IPS-NIHi11 (cell line): ENCODE results near the gene IL20RA.
"Not testable (repeated sequence)": the region's sequence is repeated elsewhere in the genome, so short reads cannot be mapped to it uniquely, and the experiment has no call there.

Experiments
- DNase-seq: peaks from one replicate; pipeline ENCODE4 v3.0.0; 2012; ENCODE audit warnings: mixed read lengths, low spot score

IL20RA gene

DNA sequence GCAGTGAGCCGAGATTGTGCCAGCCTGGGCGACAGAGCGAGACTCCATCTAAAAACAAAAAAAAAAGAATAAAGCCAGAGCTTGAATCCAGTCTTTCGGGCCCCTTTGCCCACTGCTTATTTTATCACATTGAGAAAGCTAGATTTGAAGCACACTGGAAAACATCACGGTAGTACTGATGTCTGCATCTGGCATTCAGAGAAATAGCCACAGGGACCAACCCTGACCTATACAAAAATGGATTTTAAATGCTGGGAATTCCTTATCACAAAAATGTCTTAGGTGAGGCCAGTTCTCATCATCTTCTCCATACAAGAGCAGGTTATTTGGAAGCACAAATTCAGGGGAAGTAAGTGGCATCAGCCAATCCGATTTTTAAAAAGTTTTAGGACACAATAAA is 73.2 kb downstream of the IL20RA start:
- DNase-seq, result no peak

DNA sequence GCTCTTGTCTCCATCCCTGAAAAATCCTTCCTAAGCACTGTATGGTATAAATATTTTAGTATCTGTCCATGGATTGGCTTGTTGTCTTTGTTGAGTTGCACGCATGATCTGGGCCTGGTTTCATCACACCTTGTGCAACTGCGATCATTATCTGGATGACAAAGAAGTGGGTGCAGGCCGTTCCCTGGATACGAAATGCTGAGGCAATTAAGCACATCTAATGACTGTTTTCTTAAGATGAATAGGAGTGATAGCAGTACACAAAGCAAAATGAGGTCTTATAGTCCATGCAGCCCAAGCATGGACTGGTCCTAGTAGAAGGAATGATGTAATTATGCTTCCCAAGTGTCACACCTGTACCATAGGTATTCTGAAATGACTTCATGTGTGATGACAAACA is 74.8 kb downstream of the IL20RA start:
- DNase-seq, result no peak

DNA sequence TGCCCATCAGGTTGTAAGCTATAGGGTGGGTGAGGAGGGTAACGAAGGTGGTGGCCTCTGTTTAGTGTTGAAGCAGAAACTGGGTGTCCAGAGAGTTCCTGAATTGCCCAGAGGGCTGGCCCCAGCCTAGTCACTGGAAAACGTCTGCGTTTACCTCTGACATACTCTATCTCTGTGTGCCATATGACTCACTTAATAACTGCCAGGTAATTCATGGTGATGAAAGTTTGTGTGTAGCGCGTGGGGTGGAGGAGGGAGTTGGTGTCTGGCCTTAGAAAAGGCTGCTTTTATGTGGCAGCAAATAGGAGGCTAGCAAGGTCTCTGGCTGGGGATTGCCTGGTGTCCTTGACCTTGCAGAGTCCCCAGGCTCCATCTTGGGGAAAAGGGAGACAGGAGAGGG is 75.3 kb downstream of the IL20RA start:
- no peak for DNase-seq

DNA sequence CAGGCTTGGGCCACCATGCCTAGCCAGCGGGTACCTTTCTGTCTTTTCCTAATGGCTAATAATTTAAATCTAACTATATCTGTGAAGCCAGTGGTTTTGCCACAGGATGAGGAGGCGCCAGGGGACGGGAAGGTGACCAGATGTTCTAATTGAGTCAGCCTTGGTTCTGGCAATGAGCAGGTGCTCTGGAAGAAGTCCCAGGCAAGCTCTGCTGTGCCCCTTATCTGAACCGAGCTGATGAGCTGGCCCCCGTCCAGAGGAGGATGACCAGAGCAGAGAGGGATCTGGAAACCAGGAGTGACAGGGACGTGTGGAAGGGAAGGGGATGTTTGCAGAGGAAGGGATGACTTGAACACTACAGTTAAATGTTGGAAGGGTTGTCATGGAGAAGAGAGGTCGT is 75.9 kb downstream of the IL20RA start:
- no peak for DNase-seq

DNA sequence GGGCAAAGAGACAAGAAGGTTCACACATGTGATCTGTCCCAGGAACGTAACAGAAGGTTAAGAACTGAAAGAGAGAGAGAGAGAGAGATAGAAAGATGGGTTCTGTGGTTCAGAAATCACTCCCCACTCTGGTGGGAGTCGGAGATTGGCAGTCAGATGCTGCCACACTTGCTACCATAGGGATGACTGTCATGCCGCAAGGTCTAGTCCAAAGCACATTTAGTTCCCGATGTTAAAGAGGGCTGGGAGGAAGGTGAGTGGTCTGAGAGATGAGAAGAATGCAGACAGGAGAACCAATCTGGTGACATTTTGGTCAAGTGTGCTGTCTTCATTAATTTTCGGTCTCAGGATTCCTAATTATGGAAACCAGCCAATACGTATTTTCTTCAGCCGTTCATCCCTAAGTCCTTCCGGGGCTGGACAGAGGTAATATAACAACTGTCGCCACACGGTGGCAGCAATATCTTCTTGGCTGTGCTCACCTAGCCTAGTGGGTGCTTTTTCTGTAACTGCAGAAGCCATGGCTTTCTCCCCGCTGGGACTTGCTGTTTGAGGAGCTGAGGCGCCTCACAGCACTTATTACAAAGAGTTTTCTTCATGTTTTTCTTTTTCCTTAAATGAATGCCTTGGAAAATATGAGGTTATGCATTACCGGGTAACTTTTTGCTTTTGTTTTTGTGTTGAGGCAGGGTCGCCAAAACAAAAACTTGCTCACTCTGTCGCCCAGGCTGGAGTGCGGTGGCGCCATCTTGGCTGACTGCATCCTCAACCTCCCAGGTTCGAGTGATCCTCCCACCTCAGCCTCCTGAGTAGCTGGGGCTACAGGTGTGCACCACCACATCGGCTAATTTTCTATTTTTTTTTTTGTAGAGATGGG is 76.7 kb downstream of the IL20RA start:
- DNase-seq, result peak; percentile 82

DNA sequence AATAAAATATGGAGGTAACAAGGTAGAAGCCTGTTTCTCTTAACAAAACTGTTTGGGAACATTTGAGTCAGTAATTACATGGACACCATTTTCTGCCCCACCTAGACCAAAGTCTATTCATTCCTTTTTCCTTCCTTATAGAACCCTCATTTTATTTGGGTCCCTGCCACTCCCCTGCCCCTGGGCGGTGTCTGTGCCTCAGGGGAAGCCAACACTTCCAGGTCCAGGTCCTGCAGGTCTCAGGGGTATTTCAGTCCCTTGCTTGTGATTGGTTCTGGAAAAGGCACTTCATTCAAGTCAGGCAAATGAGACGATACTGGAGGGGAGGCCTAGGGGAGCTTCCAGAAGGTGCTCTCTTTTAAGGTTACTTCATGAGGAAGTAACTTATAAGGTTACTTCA is 80.4 kb downstream of the IL20RA start:
- no peak for DNase-seq

DNA sequence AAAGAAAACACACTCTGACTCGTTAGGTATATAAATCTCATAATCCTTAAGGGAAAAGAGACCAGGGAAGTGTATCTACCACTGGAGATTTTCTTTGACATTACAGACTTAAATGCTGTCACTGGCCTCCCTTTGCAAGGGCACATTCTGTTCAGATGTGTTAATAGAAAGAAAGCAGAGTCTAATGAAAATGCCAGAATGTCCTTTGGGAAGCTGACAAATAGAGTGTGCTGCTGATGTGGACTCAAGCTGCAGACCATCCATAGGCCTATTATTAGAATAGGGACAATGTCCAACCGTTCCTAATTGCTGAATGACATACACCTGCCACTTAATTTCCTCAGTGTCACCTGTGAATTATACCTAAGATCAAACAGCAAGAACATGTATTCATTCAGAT is 81.5 kb downstream of the IL20RA start:
- DNase-seq, result no peak

DNA sequence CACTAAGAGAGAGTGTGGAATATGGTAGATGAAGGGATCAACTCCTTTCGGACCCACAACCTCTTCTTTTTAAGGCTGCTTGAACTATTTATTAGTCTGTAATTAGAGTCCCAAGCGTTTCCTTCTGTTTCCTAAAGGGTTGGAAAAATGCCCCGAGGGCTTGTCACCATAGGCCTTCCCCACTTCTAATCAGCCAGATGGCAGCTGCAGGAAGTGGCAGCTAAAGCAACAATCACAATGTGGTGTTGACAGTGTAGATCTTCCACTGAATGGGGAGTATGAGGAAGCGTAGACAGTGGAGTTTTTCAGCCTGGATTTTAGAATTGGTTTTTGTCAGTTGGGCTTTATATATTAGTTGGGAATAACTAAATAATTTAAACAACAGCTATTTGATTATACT is 82.1 kb downstream of the IL20RA start:
- DNase-seq, result no peak

DNA sequence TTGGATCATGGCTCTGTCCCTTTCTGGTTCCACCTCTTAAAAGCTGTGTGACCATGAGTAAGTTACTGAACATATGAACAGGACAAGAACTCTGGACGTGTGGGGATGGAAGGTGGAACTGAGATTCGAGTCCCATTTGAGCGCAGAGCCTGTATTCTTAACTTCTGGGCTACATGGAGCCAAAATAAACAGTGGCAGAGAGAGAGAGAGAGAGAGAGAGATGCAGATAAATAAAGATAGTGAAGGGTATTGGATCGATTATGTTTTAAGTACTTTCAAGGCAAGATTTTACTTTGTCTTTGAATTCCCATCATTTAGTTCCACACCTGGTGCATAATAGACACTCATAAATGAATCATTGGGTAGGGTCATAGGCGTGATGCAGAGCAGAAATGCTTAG is 82.9 kb downstream of the IL20RA start:
- no peak for DNase-seq

DNA sequence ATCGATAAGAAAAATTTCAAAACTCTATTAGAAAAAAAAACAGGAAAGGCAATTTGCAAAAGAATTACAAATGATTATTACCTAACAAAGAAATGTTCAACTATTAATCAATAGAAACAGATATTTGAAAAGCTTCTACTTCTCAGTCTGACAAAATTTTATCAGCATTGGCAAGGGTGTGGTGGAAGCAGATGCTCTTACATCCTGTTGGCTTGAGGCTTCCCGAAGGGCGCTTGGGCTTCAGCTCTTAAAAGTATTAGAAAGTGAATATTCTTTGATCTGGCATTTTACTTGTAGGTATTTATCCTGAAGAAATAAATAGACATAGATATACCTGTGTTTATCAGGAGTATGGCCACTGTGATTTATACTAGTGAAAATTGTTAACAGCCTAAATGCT is 84.0 kb downstream of the IL20RA start:
- no peak for DNase-seq

DNA sequence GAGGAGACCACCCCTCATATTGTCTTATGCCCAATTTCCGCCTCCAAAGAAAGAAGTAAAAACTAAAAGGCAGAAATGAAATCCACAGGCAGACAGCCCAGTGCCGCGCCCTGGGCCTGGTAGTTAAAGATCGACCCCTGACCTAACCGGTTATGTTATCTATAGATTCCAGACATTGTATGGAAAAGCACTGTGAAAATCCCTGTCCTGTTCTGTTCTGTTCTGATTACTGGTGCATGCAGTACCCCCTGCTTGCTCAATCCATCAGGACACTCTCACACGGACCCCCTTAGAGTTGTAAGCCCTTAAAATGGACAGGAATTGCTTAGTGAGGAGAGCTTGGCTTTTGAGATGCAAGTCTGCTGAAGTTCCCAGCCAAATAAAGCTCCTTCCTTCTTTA is 84.8 kb downstream of the IL20RA start:
- DNase-seq, result not testable (repeated sequence)

DNA sequence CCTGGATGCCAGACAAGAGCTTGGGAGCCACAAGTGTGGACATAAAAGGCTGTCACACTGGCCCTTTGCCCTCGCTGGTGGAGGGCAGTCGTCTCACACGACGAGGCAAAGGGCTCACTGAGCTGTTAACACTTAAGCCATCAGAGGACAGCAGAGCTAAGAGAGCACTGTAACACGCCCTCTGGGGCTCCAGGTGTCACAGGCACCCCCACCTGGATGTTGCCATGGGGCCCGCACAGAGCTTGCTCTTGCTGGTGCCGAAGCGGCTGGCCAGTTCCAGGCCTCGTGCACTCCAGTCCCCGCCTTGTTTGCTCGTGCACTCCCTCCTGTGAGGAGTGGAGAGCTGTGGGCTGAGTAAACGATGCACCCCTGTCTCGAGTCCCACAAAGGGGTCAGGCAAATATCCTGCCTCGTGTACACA is 85.3 kb downstream of the IL20RA start:
- no peak for DNase-seq

DNA sequence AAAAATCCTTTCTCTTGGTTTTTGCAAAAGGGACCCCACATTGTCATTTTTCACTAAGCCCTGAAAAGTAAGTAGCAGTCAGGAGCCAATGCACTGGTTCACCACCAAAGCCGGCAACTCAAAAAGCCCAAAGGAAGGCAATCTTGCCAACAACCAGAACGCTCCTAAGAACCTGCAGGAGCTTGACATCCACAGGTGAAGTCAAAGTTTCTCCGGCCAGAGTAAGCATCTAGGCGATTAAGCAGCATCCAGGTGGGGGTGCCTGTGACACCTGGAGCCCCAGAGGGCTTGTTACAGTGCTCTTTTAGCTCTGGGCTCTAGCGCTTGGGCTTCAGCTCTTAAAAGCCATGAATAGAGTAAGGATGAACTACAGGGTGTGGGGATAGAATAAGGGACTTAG is 86.6 kb downstream of the IL20RA start:
- no peak for DNase-seq

DNA sequence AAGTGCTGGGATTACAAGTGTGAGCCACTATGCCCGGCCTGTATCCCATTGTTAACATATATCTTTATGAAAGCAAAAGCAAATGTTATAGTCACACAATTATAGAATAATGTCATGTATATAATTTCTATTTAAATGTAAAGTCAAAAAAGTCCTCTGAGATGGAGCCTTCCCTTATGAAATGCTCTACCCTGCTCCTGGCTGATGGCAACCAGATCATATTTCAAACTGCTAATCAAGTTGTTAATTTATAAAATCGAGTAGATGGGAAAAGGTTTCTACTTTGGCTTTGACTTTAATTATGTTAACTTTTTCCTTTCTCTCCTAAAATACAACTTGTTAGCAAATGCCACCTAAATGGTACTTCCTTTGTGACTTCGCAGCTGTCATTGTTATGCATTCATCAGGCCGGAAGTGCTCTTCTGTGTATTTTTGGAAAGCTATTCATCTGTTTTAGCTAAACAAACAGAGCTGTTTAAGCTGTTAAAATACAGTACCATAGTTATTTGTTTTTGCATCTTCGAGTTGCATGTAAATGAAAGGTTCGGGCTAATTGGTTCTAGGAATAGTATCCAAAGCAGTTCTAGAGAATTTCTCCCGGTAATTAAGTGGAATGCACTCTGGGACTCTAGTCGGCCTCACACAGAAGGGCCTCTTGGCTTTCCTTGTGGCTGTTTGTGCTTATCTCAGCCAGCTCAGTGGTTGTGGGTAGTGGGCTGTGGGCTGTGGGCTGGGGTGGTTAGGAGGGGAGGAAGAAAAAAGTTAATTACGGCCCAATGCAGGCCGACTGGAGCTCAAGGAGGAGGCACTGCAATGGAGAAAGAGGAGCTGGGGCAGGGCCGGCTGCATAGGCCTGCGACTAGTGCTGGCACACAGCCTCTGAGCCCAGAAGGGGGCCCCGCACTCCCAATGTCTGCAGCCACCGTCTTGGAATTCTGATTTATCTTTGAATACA is 87.9 kb downstream of the IL20RA start:
- DNase-seq, result peak; percentile 57

DNA sequence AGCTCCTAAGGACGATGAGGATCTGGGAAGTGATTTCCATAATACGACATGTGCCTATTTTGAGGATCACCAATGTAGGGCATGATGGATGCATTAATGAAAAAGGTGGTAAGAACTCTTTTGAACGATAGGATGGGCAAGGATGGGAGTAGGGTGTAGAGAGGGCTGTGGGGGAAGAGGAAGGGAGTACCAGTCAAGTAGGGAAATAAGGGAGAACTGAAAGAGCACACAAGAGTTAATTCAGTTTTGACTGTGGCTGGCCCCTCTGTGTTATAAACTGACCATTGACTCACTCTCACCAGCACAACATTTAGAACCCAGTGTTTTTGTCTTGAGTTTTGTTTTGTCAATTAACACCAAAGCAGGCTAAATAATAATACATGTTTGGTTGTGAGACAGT is 89.6 kb downstream of the IL20RA start:
- DNase-seq, result no peak

DNA sequence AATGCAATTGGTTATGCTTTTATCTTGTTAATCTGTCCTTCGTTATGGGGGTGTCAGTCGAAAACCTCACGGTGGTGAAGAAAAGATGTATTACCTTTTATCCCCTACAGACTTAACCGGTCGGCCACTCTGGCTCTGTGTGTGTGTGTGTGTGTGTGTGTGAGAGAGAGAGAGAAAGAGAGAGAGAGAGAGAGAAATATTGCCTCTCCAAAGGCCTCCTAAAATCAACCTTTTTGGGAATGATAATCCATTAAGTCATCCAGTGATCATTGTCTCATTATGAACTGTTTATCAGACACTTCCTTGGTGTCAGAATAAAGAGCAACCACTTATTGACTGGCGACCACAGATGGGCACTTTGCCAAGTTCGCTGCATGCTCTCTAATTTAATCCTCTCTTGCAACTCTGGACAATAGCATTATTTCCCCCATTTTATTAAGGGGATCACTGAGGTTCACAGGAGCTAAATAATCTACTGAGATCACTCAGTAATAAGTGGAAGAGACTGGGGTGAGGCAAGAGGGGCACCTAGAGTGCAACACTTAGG is 92.0 kb downstream of the IL20RA start:
- no peak for DNase-seq

DNA sequence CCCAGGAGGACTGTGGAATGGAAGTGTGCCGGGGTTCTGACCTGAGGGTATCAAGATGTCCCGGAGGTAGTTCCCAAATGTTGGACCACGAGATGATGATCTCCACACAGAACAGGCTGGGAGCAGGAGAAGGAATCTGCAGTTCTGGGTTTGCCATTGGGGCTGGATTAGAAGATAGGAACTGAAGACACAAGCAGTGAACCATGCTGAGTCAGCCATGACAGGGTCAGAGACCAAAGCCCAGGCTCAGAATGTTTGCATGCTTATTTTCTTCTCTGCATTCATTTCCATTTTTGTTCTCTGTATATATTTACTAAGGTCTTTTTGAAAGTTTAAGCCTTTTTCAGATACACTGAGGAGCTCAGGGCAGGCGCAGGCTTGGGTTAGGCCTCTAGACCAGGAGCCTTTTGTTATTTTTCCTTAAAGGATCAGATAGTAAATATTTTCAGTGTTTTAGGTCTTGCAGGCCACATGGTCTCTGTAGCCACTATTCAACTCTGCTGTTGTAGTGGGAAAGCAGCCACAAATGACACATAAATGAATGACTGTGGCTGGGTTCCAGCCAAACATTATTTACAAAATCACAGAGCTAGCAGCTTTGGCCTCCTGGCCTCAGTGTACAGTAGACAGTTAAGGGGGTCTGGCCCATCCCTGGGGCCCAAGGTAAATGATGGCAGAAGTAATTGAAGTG is 94.2 kb downstream of the IL20RA start:
- DNase-seq, result no peak
